DND-41 (cell line): ENCODE measurements around the gene LIMS1.
"Not testable (repeated sequence)": the region's sequence is repeated elsewhere in the genome, so short reads cannot be mapped to it uniquely, and the experiment has no call there.

Source experiments
- ATAC-seq: fragments of 200-7000 bp; cut with Tn5 transposase; 3 replicates; pipeline ENCODE4 v1.9.1; 2021; ENCODE audit warnings: low read depth; ENCODE audit not compliant: insufficient read depth
- DNase-seq: peaks from one replicate; pipeline ENCODE4 v3.0.0-alpha.2; 2020
- H2AFZ ChIP-seq: 2 replicates; pipeline ENCODE4 v1.6.0; 2012; ENCODE audit warnings: low read depth, low read length
- H3K27ac ChIP-seq: 2 replicates; pipeline ENCODE4 v1.5.1; 2012; ENCODE audit warnings: low read length, inconsistent platforms
- H3K27me3 ChIP-seq: fragments of 200-600 bp; sonication (generic); 2 replicates; pipeline ENCODE4 v1.6.0; 2012; ENCODE audit warnings: low read length, mild to moderate bottlenecking, inconsistent platforms; ENCODE audit not compliant: insufficient read depth, poor library complexity
- H3K36me3 ChIP-seq: 2 replicates; pipeline ENCODE4 v1.5.1; 2012; ENCODE audit warnings: low read length, inconsistent platforms; ENCODE audit not compliant: insufficient read depth
- H3K4me1 ChIP-seq: 2 replicates; pipeline ENCODE4 v1.5.1; 2012; ENCODE audit warnings: mild to moderate bottlenecking, low read length; ENCODE audit not compliant: insufficient read depth
- H3K4me2 ChIP-seq: 2 replicates; pipeline ENCODE4 v1.6.0; 2012; ENCODE audit warnings: mild to moderate bottlenecking, moderate library complexity, low read length, inconsistent platforms; ENCODE audit not compliant: insufficient read depth
- H3K4me3 ChIP-seq, 2 experiments: fragments of 200-600 bp in 1 of 2; shearing (Covaris generic) in 1 of 2; 2 replicates each; pipeline ENCODE4 v1.5.1; 2012 to 2016; ENCODE audit warnings: inconsistent platforms in 2 of 2, low read length in 2 of 2, mild to moderate bottlenecking in 2 of 2, low read depth in 1 of 2, moderate library complexity in 1 of 2
- H3K79me2 ChIP-seq: 2 replicates; pipeline ENCODE4 v1.6.0; 2012; ENCODE audit warnings: low read length, inconsistent platforms; ENCODE audit not compliant: insufficient read depth
- H3K9ac ChIP-seq: 2 replicates; pipeline ENCODE4 v1.6.0; 2012; ENCODE audit warnings: low read depth, mild to moderate bottlenecking, inconsistent platforms, low read length, moderate library complexity
- H3K9me3 ChIP-seq: 2 replicates; pipeline ENCODE4 v1.5.1; 2012; ENCODE audit warnings: low read length, moderate library complexity, mild to moderate bottlenecking, inconsistent platforms; ENCODE audit not compliant: insufficient read depth, severe bottlenecking
- H4K20me1 ChIP-seq: 2 replicates; pipeline ENCODE4 v1.6.0; 2012; ENCODE audit warnings: low read length; ENCODE audit not compliant: insufficient read depth

The LIMS1 gene

GRCh38 chr2:108651468-108651867, 117.2 kb downstream of the LIMS1 start:
- H3K4me2 ChIP-seq, H3K79me2 ChIP-seq, H3K27me3 ChIP-seq, H3K27ac ChIP-seq, DNase-seq, H3K9ac ChIP-seq, H3K9me3 ChIP-seq, H3K4me3 ChIP-seq, H3K36me3 ChIP-seq, H2AFZ ChIP-seq: not testable (repeated sequence)
- H3K4me1 ChIP-seq, result peaks cover 25% of the 10 kb centered on the region
- ATAC-seq, result peak; percentile 81
- H4K20me1 ChIP-seq, result peaks cover 11% of the 10 kb centered on the region; the same call in 1 of the 2 replicates

- ATAC-seq (peak; percentile 87), DNase-seq (peak; percentile 52)
- peaks cover 11% of the 10 kb centered on the region; the same call in 1 of the 2 replicates for H4K20me1 ChIP-seq
- H2AFZ ChIP-seq, H3K9ac ChIP-seq, H3K27me3 ChIP-seq, H3K36me3 ChIP-seq, H3K9me3 ChIP-seq, H3K79me2 ChIP-seq: not testable (repeated sequence)
- H3K4me3 ChIP-seq, result peak overlapping the region in 1 of 2 experiments; percentile 35; a peak in 2 of 4 replicates
- peak overlapping the region; percentile 46; the same call in 1 of the 2 replicates for H3K27ac ChIP-seq
- peak overlapping the region; percentile 57 for H3K4me2 ChIP-seq
- H3K4me1 ChIP-seq, result peaks cover 25% of the 10 kb centered on the region
Measured at GRCh38 chr2:108652187-108652931, 118.1 kb downstream of the LIMS1 start.

- DNase-seq, H3K4me2 ChIP-seq, H3K4me3 ChIP-seq, H3K9me3 ChIP-seq, H3K36me3 ChIP-seq, H3K79me2 ChIP-seq, ATAC-seq, H3K27me3 ChIP-seq, H3K9ac ChIP-seq, H3K27ac ChIP-seq, H2AFZ ChIP-seq: not testable (repeated sequence)
- Histone ChIP-seq H3K4me1 (peaks cover 25% of the 10 kb centered on the region), H4K20me1 (peaks cover 11% of the 10 kb centered on the region; the same call in 1 of the 2 replicates)
Measured at GRCh38 chr2:108653425-108653824, 119.2 kb downstream of the LIMS1 start.

- not testable (repeated sequence) for H3K9ac ChIP-seq, H3K36me3 ChIP-seq, H3K9me3 ChIP-seq, H2AFZ ChIP-seq, DNase-seq, H3K4me3 ChIP-seq, ATAC-seq, H3K79me2 ChIP-seq, H3K4me2 ChIP-seq, H3K27ac ChIP-seq, H3K27me3 ChIP-seq
- Histone ChIP-seq H3K4me1 (peaks cover 25% of the 10 kb centered on the region), H4K20me1 (peaks cover 11% of the 10 kb centered on the region; the same call in 1 of the 2 replicates)
Measured at GRCh38 chr2:108653849-108654248, 119.6 kb downstream of the LIMS1 start.

GRCh38 chr2:108654521-108655125, 120.4 kb downstream of the LIMS1 start:
- H3K27me3 ChIP-seq, H3K9ac ChIP-seq, H3K4me2 ChIP-seq, H3K9me3 ChIP-seq, H3K36me3 ChIP-seq, DNase-seq, H3K79me2 ChIP-seq, ATAC-seq, H3K27ac ChIP-seq, H2AFZ ChIP-seq, H4K20me1 ChIP-seq, H3K4me3 ChIP-seq: not testable (repeated sequence)
- peaks cover 25% of the 10 kb centered on the region for H3K4me1 ChIP-seq

GRCh38 chr2:108655270-108655669, 121.0 kb downstream of the LIMS1 start:
- ATAC-seq, H3K36me3 ChIP-seq, DNase-seq, H2AFZ ChIP-seq, H3K27ac ChIP-seq, H3K79me2 ChIP-seq, H3K4me2 ChIP-seq, H3K27me3 ChIP-seq, H3K9me3 ChIP-seq, H4K20me1 ChIP-seq, H3K4me3 ChIP-seq, H3K9ac ChIP-seq: not testable (repeated sequence)
- H3K4me1 ChIP-seq, result peaks cover 22% of the 10 kb centered on the region

- not testable (repeated sequence) for DNase-seq, H4K20me1 ChIP-seq, H3K4me2 ChIP-seq, H3K79me2 ChIP-seq, H3K4me3 ChIP-seq, H2AFZ ChIP-seq, H3K9me3 ChIP-seq, H3K27me3 ChIP-seq, H3K9ac ChIP-seq, ATAC-seq, H3K27ac ChIP-seq, H3K36me3 ChIP-seq
- H3K4me1 ChIP-seq, result peaks cover 13% of the 10 kb centered on the region
Measured at GRCh38 chr2:108656282-108656681, 122.0 kb downstream of the LIMS1 start.

GRCh38 chr2:108657517-108657916, 123.2 kb downstream of the LIMS1 start:
- not testable (repeated sequence) for H3K9me3 ChIP-seq, H3K4me3 ChIP-seq, H2AFZ ChIP-seq, H3K4me1 ChIP-seq, H3K27me3 ChIP-seq, H3K36me3 ChIP-seq, H3K79me2 ChIP-seq, H3K4me2 ChIP-seq, H4K20me1 ChIP-seq, H3K27ac ChIP-seq, DNase-seq, ATAC-seq, H3K9ac ChIP-seq
